ENCODE results near the gene U2AF2. TPM values are rescaled to one million over a fixed set of nuclear protein-coding genes. Genes with fewer than 3 reads are reported as not detected.

The U2AF2 gene
- total and polyA plus RNA-seq, 11 donors, result 39.9 to 104 (median 72.7) TPM

- TF ChIP-seq CTCF (IDR thresholded peaks at IDR 0.05) (no peak), POLR2A (IDR thresholded peaks at IDR 0.05) (no peak)
- Histone ChIP-seq H3K4me3 (no peak overlapping the region), H3K27ac (no peak overlapping the region), H3K4me1 (peaks cover 0 to 16% (median 0%) of the 10 kb centered on the region in 12 donors), H3K36me3 (peaks cover 5 to 97% (median 82%) of the 10 kb centered on the region in 9 donors), H3K27me3 (no peaks in the 10 kb centered on the region), H3K9me3 (no peaks in the 10 kb centered on the region)
- intact Hi-C loops (cut with DNase I), result no loop called here
- ATAC-seq, result no peak
- WGBS, 4 donors, result 92 to 95% (median 94%) methylated on average over 34 to 35 of the region's 35 CpGs
- DNase-seq, result peak in 2 of 5 donors; percentile 20 to 24
Measured at GRCh38 chr19:55689411-55690108, 34.7 kb downstream of the U2AF2 start.

DNA sequence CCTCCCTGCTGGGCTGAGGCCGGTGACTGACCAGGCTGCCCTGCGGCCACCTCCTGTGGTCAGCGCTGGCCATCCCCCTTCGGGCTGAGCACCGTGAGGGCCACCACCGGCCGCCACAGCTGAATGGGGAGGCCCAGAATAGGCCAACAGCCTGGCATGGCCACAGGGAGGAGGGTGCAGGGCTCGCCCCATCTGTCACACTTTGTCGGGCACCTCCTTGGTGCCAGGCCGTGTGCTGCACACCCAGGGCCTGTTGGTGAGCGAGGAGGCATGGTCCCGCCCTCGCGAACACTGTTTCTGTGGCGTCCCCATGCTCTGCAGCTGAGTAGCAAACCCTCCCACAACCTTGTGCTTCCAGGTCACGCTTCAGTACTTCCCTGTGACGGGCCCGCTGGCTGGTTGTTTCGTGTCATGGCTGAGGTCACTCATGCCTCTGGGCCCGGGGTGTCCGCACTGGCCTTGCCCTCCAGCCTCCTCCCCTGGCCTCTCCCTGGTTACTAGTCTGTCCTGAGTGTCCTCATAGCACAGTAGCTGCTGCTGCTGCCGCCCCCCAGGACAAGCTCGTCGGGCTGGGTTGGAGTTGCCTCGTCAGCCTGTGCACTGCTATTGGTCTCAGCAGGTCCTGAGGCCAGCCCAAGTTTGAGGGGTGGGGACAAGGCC, 35.4 kb downstream of the U2AF2 start:
- Histone ChIP-seq H3K9me3 (no peaks in the 10 kb centered on the region), H3K36me3 (peaks cover 5 to 97% (median 82%) of the 10 kb centered on the region in 9 donors), H3K4me1 (peaks cover 0 to 16% (median 0%) of the 10 kb centered on the region in 12 donors), H3K27ac (no peak overlapping the region), H3K27me3 (no peaks in the 10 kb centered on the region), H3K4me3 (no peak overlapping the region)
- TF ChIP-seq POLR2A (IDR thresholded peaks at IDR 0.05) (no peak), CTCF (IDR thresholded peaks at IDR 0.05) (no peak)
- DNase-seq (peak in 2 of 5 donors; percentile 9 to 15), ATAC-seq (no peak)
- 94 to 97% (median 95%) methylated on average over 9 to 25 of the region's 25 CpGs for WGBS, 4 donors
- intact Hi-C loops (cut with DNase I), result no loop called here

DNA sequence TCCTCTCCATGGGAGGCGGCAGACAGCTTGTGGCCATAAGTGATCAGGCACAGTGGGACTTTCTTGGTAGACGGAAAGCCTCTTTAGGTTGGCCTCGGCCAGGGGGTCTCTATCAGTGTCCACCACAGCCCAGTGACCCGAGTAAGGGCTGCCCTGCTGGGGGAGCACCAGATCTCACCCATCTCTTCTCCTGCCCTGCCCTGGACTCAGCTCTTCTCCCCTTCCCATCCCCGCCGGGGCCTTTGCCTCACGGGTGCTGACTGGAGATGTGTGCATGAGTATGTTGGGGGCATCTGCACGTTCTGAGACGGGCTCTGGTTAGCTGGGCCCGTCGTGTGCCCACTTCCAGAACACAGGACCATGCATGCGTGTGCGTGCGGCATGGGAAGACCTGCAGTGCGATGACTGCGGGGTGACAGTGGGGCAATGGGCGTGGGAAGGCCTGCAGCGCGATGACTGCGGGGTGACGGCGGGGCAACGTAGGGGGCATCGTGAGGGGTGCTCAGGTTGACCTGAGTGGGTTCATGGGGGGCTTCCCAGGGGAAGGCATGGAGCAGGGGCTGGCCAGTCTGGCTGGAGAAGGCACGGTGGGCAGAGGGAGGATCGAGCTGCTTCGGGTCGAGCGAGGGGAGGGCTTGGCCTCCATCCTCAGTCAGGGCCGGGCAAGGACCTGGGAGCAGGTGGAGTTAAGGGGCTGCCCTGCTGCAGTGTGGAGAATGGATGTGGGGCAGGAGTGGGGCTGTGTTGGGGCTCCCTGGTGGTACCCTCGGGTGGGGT, 36.1 kb downstream of the U2AF2 start:
- H3K27ac ChIP-seq, result no peak overlapping the region
- peaks cover under 1 to 97% (median 82%) of the 10 kb centered on the region in 9 donors for H3K36me3 ChIP-seq
- H3K27me3 ChIP-seq, result no peaks in the 10 kb centered on the region
- H3K4me1 ChIP-seq, result peaks cover 0 to 16% (median 0%) of the 10 kb centered on the region in 12 donors
- DNase-seq, result peak in 2 of 5 donors; percentile 17 to 24
- no peaks in the 10 kb centered on the region for H3K9me3 ChIP-seq
- intact Hi-C loops (cut with DNase I), result no loop called here
- no peak for TF ChIP-seq CTCF (IDR thresholded peaks at IDR 0.05)
- TF ChIP-seq POLR2A (IDR thresholded peaks at IDR 0.05), result no peak
- no peak overlapping the region for H3K4me3 ChIP-seq
- no peak for ATAC-seq
- WGBS, 4 donors, result 91 to 96% (median 95%) methylated on average over 29 to 31 of the region's 31 CpGs

Data from heart left ventricle (tissue), 16 donors.